D721Med (cell line): ENCODE results near the gene RASSF8.

Experiments used
- DNase-seq: peaks from one replicate; pipeline ENCODE4 v3.0.0; 2011; ENCODE audit warnings: low spot score; ENCODE audit not compliant: insufficient read length
- FAIRE-seq: peaks from 2 replicates; lab custom pipeline; 2011; peaks lifted over from hg19 to GRCh38; lab: Jason Lieb, UNC
- TF ChIP-seq, protein P1 (sequence below): IDR thresholded peaks from 2 replicates; pipeline ENCODE4 v1.5.1; 2012; ENCODE audit warnings: mild to moderate bottlenecking, control low read depth; ENCODE audit not compliant: insufficient read depth; ENCODE audit errors: missing control alignments

The RASSF8 gene

GRCh38 chr12:26097046-26097878 lies 138.8 kb downstream of the RASSF8 start:
- TF ChIP-seq, protein P1, sequence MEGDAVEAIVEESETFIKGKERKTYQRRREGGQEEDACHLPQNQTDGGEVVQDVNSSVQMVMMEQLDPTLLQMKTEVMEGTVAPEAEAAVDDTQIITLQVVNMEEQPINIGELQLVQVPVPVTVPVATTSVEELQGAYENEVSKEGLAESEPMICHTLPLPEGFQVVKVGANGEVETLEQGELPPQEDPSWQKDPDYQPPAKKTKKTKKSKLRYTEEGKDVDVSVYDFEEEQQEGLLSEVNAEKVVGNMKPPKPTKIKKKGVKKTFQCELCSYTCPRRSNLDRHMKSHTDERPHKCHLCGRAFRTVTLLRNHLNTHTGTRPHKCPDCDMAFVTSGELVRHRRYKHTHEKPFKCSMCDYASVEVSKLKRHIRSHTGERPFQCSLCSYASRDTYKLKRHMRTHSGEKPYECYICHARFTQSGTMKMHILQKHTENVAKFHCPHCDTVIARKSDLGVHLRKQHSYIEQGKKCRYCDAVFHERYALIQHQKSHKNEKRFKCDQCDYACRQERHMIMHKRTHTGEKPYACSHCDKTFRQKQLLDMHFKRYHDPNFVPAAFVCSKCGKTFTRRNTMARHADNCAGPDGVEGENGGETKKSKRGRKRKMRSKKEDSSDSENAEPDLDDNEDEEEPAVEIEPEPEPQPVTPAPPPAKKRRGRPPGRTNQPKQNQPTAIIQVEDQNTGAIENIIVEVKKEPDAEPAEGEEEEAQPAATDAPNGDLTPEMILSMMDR = peak; percentile 97
- peak; percentile 51 for FAIRE-seq
- no peak for DNase-seq

DNA sequence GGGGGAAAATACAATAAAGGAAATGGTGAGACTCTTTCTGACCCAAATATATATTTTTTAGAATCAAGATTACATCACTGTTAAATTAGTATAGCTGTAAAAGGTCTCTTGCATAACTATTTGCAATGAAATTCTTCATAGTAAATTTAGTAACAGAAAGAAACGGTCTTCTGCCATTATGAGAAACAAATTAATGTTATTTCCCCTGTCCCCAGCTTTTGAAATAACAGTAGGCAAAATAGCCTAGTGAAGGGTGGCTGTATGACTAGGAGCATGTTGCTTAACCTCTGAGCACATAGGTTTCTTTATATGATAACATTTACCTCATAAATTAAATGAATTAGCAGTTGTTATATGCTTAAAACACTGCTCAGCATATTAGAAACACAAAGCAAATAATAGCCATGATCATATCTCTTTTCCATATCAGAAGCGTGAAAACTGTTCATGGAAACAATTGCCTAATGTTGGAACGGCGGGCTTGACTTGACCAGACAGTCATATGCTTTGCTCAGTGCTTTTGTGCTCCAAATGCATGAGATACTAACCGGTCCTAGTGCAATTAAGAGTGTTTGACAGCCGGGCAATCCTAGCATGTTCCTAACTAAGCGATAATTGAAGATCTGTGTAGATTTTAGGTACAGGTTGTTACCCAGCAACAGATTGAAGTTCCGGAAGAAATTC lies 142.3 kb downstream of the RASSF8 start:
- TF ChIP-seq, protein P1 = no peak
- FAIRE-seq = no peak
- DNase-seq = no peak

GRCh38 chr12:26101350-26101734 lies 142.9 kb downstream of the RASSF8 start:
- TF ChIP-seq, protein P1 = no peak
- no peak for FAIRE-seq
- DNase-seq = no peak

DNA sequence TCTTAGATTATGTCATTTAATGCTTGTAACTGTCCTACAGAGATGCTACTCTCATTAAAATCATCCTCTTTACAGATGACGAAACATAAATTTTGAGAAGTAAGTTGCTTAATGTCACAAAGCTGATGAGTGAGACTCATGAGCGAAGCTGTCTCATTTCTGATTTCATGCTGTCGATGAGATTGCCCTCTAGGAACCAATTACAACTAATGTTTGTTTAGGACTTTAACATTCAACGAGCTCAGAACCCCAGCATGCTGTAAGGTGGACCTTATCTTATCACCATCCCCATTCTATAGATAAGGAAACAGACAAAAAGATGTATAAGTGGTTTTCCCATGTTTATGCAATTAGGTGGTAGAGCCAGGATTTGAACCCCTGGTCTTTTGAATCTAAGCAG lies 143.3 kb downstream of the RASSF8 start:
- TF ChIP-seq, protein P1 = no peak
- FAIRE-seq (no peak), DNase-seq (no peak)

GRCh38 chr12:26102953-26103352 lies 144.5 kb downstream of the RASSF8 start:
- TF ChIP-seq, protein P1 = no peak
- no peak for DNase-seq
- no peak for FAIRE-seq

GRCh38 chr12:26106347-26106746 lies 147.9 kb downstream of the RASSF8 start:
- no peak for DNase-seq

More at GRCh38 chr12:26106347-26106746, 147.9 kb downstream of the RASSF8 start:
- TF ChIP-seq, protein P1 = no peak
- no peak for FAIRE-seq
